Measurements from ENCODE around the gene CATSPERB.
"Not testable (repeated sequence)": the region's sequence is repeated elsewhere in the genome, so short reads cannot be mapped to it uniquely, and the experiment has no call there.

CATSPERB gene

GRCh38 chr14:91742621-91743304, 10.9 kb upstream of the CATSPERB start:
- no peak overlapping the region for H3K4me3 ChIP-seq (ENCODE audit: low read length)
- no peak for DNase-seq (ENCODE audit: low read depth, low spot score)

DNA sequence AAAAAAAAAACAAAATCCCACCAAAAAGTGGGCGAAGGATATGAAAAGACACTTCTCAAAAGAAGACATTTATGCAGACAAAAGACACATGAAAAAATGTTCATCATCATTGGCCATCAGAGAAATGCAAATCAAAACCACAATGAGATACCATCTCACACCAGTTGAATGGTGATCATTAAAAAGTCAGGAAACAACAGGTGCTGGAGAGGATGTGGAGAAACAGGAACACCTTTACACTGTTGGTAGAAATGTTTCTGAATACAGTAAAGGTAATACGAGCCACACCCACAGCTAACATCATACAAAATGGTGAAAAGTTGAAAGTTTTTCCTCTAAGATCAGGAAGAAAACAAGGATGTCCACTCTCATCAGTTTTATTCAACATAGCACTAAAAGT, 8.0 kb upstream of the CATSPERB start:
- not testable (repeated sequence) for DNase-seq (ENCODE audit: low read depth, low spot score); H3K4me3 ChIP-seq (ENCODE audit: low read length)

- no peak overlapping the region for H3K4me3 ChIP-seq (ENCODE audit: low read length)
- no peak for DNase-seq (ENCODE audit: low read depth, low spot score)
These were observed 5.7 kb upstream of the CATSPERB start for GRCh38 chr14:91737619-91738018.

DNA sequence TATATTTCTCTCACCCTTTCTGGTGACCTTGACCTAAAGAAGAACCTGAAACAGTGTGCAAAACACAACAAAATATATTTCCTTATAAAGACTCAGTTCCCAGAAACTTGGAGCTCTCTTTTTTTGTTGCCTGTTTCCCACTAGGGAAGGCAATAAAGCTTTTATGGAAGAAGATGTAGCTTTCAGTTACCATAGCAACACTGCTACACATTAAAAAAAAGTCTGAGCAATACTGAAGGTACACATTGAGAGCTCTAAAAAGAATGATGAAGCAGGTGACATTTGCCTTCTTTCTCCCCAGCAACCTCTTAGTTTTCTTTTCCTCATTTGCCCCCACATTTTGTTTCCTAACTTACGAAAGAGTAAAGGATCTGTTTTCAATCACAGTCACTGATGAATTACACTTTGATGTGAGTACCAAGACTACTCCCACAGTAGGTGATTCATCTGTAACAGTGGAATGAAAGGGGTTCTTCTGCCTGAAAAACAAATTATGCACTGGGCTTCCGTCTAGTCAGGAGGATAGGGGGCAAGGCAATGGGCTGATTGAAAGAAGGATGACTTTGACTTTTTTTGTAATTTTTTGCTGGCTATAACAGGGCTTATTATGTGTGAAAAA, 1.1 kb upstream of the CATSPERB start:
- no peak overlapping the region for H3K4me3 ChIP-seq (ENCODE audit: low read length)
- DNase-seq (ENCODE audit: low read depth, low spot score) = no peak

DNA sequence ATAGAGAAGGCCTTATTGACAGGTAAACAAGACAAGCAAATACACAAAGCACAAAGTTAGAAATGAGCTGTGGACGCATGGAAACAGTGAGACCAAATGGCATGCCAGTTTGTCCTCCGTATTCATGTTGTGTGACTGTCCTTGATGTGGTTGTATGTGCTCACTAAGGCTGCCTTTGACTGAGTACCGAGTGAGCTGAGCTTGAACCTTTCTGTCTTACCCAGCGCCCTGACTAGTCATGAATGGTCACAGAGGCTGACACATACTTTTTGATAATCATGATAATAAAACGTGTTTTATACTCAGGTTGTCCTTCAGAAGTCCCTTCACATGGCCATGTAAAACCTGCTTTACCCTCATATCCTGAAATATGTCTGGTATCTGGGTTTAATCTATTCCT, 553 bp upstream of the CATSPERB start:
- no peak for DNase-seq (ENCODE audit: low read depth, low spot score)
- H3K4me3 ChIP-seq (ENCODE audit: low read length) = no peak overlapping the region

DNA sequence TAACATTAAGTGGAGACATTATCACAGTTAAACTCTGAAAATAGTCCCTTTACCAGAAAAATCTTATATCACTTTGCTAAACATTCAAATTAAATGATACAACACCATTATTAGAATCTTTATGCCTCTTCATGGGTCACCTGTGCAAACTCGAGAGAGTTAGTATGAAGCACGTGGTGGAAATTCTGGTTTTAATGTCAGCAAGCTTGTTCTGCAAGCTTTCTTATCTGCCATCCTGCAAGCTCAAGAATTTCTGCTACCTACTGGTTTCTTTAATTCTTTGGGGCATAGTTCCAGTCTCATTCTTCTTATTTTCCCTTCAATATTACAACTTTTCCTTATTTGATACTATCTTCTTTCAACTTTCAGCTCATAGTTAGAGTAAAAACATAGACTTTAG, 868 bp downstream of the CATSPERB start:
- no peak overlapping the region for H3K4me3 ChIP-seq (ENCODE audit: low read length)
- no peak for DNase-seq (ENCODE audit: low read depth, low spot score)

DNA sequence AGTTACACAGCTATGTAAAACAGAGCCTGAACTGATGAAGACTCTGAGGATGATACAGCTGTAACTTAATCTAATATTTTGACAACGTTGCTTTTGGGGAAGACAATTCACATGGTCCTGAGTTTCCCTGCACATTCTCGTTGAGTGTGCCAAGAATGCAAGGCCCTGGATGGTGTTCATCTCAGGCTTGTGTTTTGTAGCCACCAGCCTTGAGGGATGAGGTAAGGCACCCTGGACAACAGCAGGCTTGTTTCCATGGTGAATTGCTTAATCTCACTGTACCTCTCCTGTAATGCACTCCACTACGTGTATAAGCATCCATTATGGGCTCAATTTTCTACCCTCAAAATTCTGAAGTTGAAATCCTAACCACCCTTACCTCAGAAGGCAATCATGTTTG, 2.1 kb downstream of the CATSPERB start:
- no peak for DNase-seq (ENCODE audit: low read depth, low spot score)
- H3K4me3 ChIP-seq (ENCODE audit: low read length) = no peak overlapping the region

DNA sequence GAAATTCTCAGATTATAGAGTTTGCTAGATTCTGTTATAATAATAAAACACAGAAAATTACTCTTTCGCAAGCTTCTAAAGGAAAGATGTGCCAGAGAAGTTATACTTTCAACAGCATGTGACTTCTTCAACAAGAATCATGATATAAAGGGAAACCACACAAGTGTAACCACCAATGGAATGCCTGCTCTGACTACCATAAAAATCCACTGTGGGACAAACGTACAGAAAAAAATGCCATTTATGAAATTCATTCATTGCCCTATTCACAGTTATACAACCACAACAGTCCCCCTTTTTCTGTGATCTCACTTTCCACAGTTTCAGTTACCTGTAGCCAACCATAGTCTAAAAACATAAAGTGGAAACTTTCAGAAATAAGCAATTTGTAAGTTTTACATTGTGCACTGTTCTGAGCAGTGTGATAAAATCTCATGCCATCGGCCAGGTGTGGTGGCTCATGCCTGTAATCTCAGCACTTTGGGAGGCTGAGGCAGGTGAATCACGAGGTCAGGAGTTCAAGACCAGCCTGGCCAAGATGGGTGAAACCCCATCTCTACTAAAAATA, 3.2 kb downstream of the CATSPERB start:
- no peak overlapping the region for H3K4me3 ChIP-seq (ENCODE audit: low read length)
- DNase-seq (ENCODE audit: low read depth, low spot score) = peak; percentile 21

- DNase-seq (ENCODE audit: low read depth, low spot score) = no peak
- H3K4me3 ChIP-seq (ENCODE audit: low read length) = no peak overlapping the region
These were observed 4.8 kb downstream of the CATSPERB start for GRCh38 chr14:91727121-91727520.

GRCh38 chr14:91723501-91723900, 8.4 kb downstream of the CATSPERB start:
- no peak overlapping the region for H3K4me3 ChIP-seq (ENCODE audit: low read length)
- DNase-seq (ENCODE audit: low read depth, low spot score) = no peak

- DNase-seq (ENCODE audit: low read depth, low spot score) = no peak
- H3K4me3 ChIP-seq (ENCODE audit: low read length) = no peak overlapping the region
These were observed 9.5 kb downstream of the CATSPERB start for GRCh38 chr14:91722386-91722785.

DNA sequence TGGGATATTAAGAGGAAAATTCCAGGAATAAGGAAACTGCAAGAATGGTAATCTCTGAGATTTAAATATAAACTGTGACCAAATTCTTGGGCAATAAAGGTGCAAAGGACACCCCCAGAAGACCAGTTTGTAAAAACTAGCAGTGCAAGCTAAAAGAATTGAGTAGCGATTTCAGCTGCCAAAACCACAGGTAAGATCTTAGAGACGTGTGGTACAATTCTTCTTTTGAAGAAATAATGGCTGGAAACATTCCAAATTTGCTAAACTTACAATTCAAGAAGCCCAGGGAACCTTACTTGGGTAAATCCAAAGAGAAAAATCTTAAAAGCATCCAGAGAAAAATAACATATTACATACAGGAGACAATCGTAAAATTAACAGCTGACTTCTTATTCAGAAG, 12.0 kb downstream of the CATSPERB start:
- DNase-seq (ENCODE audit: low read depth, low spot score) = peak; percentile 55
- no peak overlapping the region for H3K4me3 ChIP-seq (ENCODE audit: low read length)

DNA sequence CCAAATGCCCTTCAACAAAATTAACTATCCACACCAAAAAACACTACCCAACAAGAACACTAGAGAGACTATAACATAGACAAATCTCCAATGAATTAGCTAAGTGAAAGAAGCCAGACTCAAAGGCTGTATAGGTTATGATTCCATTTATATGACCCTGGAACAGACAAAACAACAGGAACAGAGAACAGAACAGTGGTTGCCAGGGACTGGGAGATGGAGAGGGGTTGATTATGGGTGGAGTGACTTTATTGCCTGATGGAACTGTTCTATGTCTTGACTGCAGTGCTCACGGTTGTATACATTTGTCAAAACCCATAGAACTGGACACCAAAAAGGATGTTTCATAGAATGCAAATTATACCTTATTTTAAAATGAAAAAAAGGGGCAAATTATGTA, 14.9 kb downstream of the CATSPERB start:
- no peak overlapping the region for H3K4me3 ChIP-seq (ENCODE audit: low read length)

DNA sequence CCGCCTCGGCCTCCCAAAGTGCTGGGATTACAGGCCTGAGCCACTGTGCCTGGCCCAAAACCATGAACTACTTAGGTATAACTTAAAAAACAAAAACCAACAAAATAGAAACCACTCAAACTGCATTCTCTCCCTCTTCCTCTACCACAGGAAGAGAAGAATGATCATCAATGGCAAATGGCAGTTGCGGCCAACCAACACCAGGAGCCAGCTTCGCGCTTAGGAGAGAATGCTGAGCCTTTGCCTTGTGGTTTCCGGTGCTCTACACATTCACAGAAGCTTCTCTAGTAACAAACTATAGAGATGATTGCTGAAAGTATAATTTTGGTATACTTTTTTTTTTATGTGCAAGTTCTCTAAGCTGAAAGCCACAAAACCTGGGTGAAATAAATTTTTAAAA, 17.1 kb downstream of the CATSPERB start:
- peak; percentile 95 for DNase-seq (ENCODE audit: low read depth, low spot score)
- H3K4me3 ChIP-seq (ENCODE audit: low read length) = no peak overlapping the region

More for the DNA sequence above, 14.9 kb downstream of the CATSPERB start:
- no peak for DNase-seq (ENCODE audit: low read depth, low spot score)

- no peak overlapping the region for H3K4me3 ChIP-seq (ENCODE audit: low read length)
- no peak for DNase-seq (ENCODE audit: low read depth, low spot score)
These were observed 23.1 kb downstream of the CATSPERB start for GRCh38 chr14:91708795-91709194.

GRCh38 chr14:91706996-91707395, 24.9 kb downstream of the CATSPERB start:
- DNase-seq (ENCODE audit: low read depth, low spot score) = no peak

DNA sequence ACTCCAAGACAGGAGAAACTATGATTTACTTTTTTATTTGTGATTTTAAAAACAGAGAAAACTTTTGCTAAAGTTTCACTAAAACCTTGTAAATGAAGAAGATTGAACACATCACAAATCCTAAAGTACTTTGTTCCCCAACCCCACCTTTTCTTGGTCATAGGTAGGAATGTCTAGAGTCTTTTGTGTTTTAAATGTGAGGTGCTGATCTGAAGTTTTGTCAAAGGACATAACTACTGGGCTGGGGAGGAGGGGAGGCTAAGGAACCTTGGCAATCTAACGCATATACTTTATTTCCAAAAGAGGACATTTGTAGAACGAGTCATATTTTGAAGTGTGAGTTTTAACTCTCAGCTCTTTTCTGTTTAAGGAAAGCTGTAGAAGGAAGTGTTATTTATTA, 37.2 kb downstream of the CATSPERB start:
- no peak overlapping the region for H3K4me3 ChIP-seq (ENCODE audit: low read length)
- no peak for DNase-seq (ENCODE audit: low read depth, low spot score)

More at GRCh38 chr14:91706996-91707395, 24.9 kb downstream of the CATSPERB start:
- no peak overlapping the region for H3K4me3 ChIP-seq (ENCODE audit: low read length)

GRCh38 chr14:91693346-91693745, 38.5 kb downstream of the CATSPERB start:
- no peak for DNase-seq (ENCODE audit: low read depth, low spot score)
- no peak overlapping the region for H3K4me3 ChIP-seq (ENCODE audit: low read length)

- H3K4me3 ChIP-seq (ENCODE audit: low read length) = no peak overlapping the region
- DNase-seq (ENCODE audit: low read depth, low spot score) = no peak
These were observed 39.8 kb downstream of the CATSPERB start for GRCh38 chr14:91692075-91692474.

DNA sequence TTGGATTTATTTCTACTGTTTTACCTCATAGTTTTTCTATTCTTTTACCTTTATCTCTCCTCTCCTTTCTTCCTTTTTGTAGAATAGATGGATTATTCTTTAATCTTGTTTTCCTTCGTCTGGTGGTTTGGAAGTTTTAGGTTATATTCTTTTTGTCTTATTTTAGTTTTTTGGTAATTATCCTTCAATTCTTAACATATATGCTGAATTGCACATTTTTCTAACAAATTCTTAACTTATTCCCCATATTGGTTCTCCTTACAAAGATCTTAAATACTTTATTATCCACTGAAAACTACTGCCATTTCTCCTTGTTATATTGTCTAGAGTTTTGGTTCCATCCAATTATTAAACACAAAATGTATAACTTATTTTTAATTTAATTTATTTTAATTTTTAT, 42.3 kb downstream of the CATSPERB start:
- no peak for DNase-seq (ENCODE audit: low read depth, low spot score)
- no peak overlapping the region for H3K4me3 ChIP-seq (ENCODE audit: low read length)

DNA sequence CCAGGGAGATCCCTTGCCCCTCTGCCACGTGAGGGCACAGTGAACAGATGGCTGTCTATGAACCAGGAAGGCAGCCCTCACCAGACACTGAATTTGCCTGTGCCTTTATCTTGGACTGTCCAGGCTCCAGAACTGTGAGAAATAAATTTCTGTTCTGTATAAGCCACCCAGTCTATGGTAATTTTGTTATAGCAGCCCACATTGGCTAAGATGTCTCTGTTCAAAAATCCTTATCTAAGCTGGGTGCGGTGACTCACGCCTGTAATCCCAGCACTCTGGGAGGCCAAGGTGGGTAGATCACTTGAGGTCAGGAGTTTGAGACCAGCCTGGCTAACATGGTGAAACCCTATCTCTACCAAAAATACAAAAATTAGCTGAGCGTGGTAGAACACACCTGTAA, 44.5 kb downstream of the CATSPERB start:
- not testable (repeated sequence) for DNase-seq (ENCODE audit: low read depth, low spot score); H3K4me3 ChIP-seq (ENCODE audit: low read length)
